GM19463 (cell line): Measurements from ENCODE around the gene GCDH.
"Not testable (repeated sequence)": the region's sequence is repeated elsewhere in the genome, so short reads cannot be mapped to it uniquely, and the experiment has no call there.

ENCODE experiments used
- ATAC-seq: cut with Tn5 transposase; IDR thresholded peaks from one replicate; pipeline ENCODE4 v1.9.1; 2021; ENCODE audit warnings: mild to moderate bottlenecking, moderate library complexity; ENCODE audit not compliant: unreplicated experiment

Gene GCDH

DNA sequence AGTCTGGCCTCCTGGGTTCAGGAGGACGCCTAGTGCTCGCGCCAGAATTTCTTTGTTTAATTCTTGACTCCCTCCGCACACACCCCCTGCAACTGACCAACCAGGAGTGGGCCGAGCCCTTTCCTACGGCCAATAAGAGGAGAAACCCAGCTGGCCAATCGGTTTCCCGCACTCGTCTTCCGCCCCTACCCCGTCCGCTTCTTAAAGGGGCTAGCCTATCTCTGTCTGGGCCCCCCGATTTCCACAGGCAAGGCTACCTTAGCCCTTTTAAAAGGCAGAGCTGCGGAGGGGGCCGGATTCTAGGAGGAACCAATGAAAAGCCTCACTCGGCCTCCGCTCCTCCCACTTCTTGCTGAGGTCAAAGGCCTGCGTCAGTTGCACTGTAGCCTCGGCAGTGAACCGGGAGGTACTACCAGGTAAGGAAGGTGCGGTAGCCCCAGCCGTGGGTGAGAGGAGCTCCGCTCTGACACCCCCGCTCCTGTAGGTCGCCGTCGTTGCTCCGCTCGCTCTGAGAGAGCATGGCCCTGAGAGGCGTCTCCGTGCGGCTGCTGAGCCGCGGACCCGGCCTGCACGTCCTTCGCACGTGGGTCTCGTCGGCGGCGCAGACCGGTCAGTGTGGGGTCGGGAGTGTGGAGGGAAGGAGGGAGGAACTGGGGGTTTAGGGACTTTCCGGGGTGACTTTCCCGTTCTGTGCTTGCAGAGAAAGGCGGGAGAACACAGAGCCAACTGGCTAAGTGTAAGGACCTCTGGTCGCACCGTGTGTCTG lies at the start of gene GCDH:
TSS of gene GCDH (plus strand) at position 374 of the 766 bp plus-strand sequence. CDS start at position 519, 145 bp downstream.
- ATAC-seq, result peak; percentile 97

- ATAC-seq, result no peak
Observed at GRCh38 chr19:12842511-12842910, 48.4 kb upstream of the GCDH start.

DNA sequence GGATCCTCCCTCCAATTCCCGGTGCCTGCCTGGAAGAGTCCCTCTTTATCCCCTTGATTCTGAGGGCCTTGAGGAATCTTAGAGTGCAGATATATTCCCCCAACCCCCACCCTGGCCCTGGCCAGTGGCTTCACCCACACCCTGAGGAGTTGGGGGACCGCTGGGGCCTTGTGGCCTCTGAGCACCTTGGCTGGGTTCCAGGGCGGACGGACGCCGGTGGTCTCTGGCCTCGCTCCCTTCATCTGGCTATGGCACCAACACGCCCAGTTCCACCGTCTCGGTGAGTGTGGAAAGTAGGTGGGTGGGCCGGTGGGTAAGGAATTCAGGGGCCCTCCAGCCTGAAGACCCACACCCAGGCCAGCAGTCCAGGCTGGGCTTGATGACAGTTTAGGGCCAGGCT lies 47.6 kb upstream of the GCDH start:
- no peak for ATAC-seq

- no peak for ATAC-seq
Observed at GRCh38 chr19:12843999-12844732, 46.8 kb upstream of the GCDH start.

DNA sequence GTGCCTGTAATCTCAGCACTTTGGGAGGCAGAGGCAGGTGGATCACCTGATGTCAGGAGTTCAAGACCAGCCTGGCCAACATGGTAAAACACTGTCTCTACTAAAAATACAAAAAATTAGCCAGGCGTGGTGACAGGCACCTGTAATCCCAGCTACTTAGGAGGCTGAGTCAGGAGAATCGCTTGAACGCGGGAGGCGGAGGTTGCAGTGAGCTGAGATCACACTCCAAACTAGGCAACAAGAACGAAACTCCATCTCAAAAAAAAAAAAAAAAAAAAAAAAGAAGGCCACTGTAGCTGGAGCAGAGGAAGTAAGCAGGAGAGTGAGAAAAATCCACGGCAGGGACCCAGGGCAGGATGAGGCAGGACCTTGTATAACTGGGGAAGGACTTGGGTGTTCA lies 44.3 kb upstream of the GCDH start:
- not testable (repeated sequence) for ATAC-seq

DNA sequence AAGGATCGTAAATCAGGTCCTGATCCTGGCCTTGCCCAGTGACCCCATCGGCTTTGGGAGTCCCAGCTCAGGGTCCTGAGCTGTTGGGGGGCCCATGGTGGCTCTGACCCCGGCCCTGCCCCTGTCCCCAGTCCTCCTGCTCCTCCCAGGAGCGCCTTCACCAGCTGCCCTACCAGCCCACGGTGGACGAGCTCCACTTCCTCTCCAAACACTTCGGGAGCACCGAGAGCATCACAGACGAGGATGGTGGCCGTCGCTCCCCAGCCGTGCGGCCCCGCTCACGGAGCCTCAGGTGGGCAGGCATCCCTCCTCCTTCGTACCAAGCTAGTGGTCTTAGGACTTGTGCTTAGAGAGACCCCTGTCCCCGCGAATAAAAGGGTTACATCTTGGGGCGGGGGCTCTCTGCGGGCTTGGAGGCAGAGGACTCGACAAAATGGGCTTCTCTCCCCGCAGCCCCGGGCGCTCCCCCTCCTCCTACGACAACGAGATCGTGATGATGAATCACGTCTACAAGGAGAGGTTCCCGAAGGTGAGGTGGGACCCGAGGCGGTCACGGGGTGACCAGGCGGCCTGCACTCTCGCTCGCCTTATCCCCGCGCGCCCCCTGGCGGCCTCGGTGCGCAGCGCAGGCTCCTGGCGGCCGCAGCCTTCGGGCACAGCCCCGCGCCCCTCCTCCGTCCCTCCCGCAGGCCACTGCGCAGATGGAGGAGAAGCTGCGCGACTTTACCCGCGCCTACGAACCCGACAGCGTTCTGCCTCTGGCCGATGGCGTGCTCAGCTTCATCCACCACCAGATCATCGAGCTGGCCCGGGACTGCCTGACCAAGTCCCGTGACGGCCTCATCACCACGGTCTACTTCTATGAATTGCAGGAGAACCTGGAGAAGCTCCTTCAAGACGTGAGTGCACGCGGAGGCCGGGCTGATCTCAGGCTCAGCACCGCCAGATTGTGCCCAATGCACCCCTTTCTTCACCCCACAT lies 43.5 kb upstream of the GCDH start:
- ATAC-seq, result no peak

DNA sequence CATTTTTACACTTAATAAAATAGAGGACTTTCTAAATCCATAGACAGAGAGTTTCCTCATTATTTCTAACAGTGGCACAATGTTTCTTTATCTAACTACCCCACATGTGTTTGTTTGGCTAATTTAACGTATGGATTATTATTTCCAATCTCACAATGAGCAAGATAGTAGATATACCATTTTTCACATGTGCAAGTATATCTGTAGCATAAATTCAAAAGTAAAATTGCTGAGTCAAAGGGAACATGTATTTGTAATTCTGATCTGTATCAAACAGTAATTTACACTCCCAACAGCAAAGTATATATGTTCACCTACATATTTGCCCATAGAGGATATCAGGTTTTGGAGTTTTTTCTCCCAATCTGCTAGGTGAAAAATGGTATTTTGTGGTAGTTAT lies 34.3 kb upstream of the GCDH start:
- ATAC-seq, result no peak

- ATAC-seq, result no peak
Observed at GRCh38 chr19:12858041-12858928, 32.7 kb upstream of the GCDH start.

GRCh38 chr19:12859546-12859945 lies 31.4 kb upstream of the GCDH start:
- no peak for ATAC-seq

- no peak for ATAC-seq
Observed at GRCh38 chr19:12864143-12864542, 26.8 kb upstream of the GCDH start.

DNA sequence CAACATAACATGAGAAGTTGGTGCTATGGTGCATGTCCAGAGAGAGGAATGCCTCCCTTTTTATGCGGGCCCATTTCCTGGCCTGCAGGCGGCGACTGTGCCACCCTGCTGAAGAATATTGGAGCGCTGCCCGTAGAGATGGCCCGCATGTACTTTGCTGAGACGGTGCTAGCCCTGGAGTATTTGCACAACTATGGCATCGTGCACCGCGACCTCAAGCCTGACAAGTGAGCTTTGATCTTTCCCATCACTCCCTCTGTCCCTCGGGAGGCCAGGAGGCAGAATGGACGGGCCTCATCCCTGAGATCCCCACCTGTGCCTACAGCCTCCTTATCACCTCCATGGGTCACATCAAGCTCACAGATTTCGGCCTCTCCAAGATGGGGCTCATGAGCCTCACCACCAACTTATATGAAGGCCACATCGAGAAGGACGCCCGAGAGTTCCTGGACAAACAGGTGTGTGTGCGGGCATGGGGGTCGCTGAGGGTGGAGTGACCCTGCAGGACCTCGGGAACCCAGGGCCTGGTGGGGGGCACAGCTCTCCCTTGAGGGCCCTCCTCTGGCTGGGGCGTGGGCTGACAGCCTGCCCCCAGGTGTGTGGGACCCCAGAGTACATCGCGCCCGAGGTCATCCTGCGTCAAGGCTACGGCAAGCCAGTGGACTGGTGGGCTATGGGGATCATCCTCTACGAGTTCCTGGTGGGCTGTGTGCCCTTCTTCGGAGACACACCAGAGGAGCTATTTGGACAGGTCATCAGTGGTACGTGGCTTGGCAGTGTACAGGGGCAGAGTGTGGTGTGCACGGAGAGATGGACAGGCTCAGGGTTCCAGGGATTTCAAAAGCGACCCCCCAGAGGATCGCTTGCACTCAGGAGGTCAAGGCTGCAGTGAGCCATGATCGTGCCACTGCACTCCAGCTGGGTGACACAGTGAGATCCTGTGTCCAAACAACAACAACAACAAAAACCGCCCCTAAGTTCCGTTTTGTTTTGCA lies 25.9 kb upstream of the GCDH start:
- no peak for ATAC-seq

DNA sequence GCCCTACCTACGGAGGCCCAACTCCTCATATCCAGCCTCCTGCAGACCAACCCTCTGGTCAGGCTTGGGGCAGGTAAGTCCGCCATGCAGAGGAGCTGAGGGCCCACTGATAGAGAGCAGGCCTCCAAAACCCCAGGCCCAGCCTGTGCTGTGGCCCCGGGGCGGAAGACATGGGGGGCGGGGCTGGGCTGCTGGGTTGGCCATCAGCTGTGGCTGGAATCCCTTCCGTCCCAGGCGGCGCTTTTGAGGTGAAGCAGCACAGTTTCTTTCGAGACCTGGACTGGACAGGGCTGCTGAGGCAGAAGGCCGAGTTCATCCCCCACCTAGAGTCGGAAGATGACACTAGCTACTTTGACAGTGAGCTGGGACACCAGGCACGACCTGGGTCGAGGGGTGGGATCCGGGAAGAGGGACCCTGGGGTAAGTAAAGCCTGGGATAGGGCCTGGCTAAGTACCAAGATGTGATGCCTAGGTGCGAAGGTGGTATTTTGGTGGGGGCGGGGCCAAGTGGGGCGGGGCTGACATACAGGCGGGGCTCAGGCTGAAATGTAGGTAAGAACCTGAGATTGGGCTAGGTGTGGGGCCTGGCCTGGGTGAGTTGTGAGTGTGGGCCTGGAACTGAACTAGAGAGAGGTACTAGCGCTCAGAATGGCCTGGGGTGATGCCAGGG lies 25.1 kb upstream of the GCDH start:
- no peak for ATAC-seq

- no peak for ATAC-seq
Observed at GRCh38 chr19:12866416-12867119, 24.4 kb upstream of the GCDH start.

DNA sequence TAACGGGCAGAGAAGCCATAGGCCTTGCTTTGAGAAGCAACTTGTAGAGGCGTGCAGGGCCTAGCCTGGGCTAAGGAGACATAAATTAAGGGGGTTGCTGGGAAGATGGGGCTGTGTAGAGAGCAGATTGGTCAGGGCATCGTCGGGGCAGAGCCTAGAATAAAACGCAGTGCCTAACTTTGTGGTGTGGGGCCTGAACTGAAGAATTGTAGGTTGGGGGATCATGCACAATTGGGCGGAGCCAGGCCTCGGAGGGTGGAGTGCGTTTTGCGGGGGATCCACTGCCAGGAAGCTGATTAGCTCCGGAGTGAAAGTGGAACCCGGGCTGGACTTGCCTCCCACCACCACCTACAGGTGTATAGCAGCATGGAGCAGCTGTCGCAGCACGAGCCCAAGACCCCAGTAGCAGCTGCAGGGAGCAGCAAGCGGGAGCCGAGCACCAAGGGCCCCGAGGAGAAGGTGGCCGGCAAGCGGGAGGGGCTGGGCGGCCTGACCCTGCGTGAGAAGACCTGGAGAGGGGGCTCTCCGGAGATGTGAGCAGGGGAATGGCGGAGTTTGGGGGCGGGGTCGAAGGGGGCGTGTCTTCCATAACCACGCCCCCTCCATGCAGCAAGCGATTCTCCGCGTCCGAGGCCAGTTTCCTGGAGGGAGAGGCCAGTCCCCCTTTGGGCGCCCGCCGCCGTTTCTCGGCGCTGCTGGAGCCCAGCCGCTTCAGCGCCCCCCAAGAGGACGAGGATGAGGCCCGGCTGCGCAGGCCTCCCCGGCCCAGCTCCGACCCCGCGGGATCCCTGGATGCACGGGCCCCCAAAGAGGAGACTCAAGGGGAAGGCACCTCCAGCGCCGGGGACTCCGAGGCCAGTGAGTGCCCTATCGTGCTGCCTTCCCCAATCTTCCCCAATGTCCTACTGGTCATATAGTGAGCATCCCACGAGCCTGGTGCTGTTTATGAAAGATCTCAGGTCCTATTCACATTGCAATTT lies 23.6 kb upstream of the GCDH start:
- ATAC-seq, result no peak

DNA sequence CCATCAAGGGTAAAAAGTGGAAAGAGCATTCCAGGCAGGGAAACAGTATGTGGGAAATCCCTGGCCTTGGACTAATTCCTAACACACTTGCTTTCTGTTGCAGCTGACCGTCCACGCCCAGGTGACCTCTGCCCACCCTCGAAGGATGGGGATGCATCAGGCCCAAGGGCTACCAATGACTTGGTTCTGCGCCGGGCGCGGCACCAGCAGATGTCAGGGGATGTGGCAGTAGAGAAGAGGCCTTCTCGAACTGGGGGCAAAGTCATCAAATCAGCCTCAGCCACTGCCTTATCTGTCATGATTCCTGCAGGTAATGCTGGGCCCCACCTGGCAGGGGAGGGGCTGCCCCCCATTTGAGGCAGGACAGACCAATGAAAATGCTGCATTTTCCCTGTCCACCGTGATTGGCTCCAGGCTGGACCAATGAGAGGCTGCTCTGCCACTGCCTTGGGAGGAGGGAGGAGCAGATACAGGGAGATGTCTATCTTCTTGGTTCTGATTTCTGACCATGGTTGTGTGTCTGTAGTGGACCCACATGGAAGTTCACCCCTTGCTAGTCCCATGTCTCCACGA lies 22.3 kb upstream of the GCDH start:
- no peak for ATAC-seq

- no peak for ATAC-seq
Observed at GRCh38 chr19:12871681-12872080, 19.3 kb upstream of the GCDH start.
